ENCODE results near the gene FTSJ3. TPM values are rescaled to one million over a fixed set of nuclear protein-coding genes. Genes with fewer than 3 reads are reported as not detected.

The FTSJ3 gene
- total and polyA plus RNA-seq, 2 of the 13 experiments (the other 11 are each of a cell fraction or from before 2014, with no cell fraction given): 26.0 to 64.2 TPM

- intact Hi-C loops (cut with micrococcal nuclease; ENCODE audit: unreplicated experiment): loop anchor here (5.0 kb wide), 1 partner anchor 70 kb away; the partner anchor contains the start of genes CCDC47 and DDX42
- peak; percentile 77 for FAIRE-seq
- H4K20me1 ChIP-seq (ENCODE audit: insufficient read depth, low read length): peaks cover 10% of the 10 kb centered on the region; the same call in 1 of the 2 replicates
- H3K27me3 ChIP-seq (ENCODE audit: control insufficient read depth in 1 of 2, insufficient read depth in 2 of 2, low read length in 2 of 2): no peaks in the 10 kb centered on the region; a peak in 1 of 5 replicates
- H3K9me3 ChIP-seq (ENCODE audit: low read length): no peaks in the 10 kb centered on the region
- ChIA-PET POLR2A (interaction anchor here (0.6 to 2.6 kb wide), 14 partner anchors 9 to 292 kb away, joined by 3 to 28 read pairs (median 4); partner anchors contain the start of genes CCDC47, DCAF7, DDX42 and PSMC5), CTCF (ENCODE audit: low intra/inter-chr PET ratio, low total read pairs) (no interaction called here)
- peaks cover 44% of the 10 kb centered on the region for H3K4me1 ChIP-seq (ENCODE audit: insufficient read depth, low read length)
- H3K4me2 ChIP-seq (ENCODE audit: low read depth, low read length): peak within 1 kb of the TSS; percentile 92
- no TSS peak for BruUV-seq (replicated peaks)
- 2% methylated on average over 62 of the region's 92 CpGs for WGBS (ENCODE audit: low lambda C conversion rate)
- peaks cover 0 to 6% of the 10 kb centered on the region in 2 experiments; a peak in 2 of 5 replicates for H3K36me3 ChIP-seq (replicated peaks in 1 of 2; ENCODE audit: control insufficient read depth in 1 of 2, insufficient read depth in 2 of 2, low read length in 2 of 2)
- in situ Hi-C loops (cut with HindIII; ENCODE audit: extremely low pct_ligation_motif_present, low pct_unique_long_range_greater_than_20kb): loop anchor here (10.0 kb wide), 1 partner anchor 662 kb away; the partner anchor contains the start of genes CEP95 and DDX5
- H3K79me2 ChIP-seq (ENCODE audit: insufficient read depth, low read length): peaks cover 42% of the 10 kb centered on the region
- peak within 1 kb of the TSS; percentile 85 to 98 (median 97) for H3K4me3 ChIP-seq (replicated peaks in 1 of 3; ENCODE audit: insufficient read depth in 1 of 3, low read depth in 2 of 3, low read length in 3 of 3)
- peak within 1 kb of the TSS; percentile 24 for H2AFZ ChIP-seq (ENCODE audit: low read length)
- H3K9ac ChIP-seq (ENCODE audit: insufficient read depth, low read depth, low read length): peak within 1 kb of the TSS; percentile 93
- ATAC-seq: peak; percentile 80
- peak within 1 kb of the TSS; percentile 92 for H3K27ac ChIP-seq (ENCODE audit: extremely low read length, insufficient read depth, low read length)
- DNase-seq (ENCODE audit: low spot score): peak; percentile 99
- TF ChIP-seq NONO (IDR thresholded peaks at IDR 0.05): no peak
- peak; percentile 98 for TF ChIP-seq NONO (CRISPR knock-in tag; conservative IDR thresholded peaks at IDR 0.05)
- no peak for TF ChIP-seq TERF1 (CRISPR knock-in tag; IDR thresholded peaks at IDR 0.05)
- TF ChIP-seq IKZF1 (IDR thresholded peaks at IDR 0.05): no peak
- peak; percentile 93 for TF ChIP-seq ZNF205 (CRISPR knock-in tag; IDR thresholded peaks at IDR 0.05)
- TF ChIP-seq ZNF616 (CRISPR knock-in tag; IDR thresholded peaks at IDR 0.05; ENCODE audit: low read depth): peak; percentile 82; the same call in 1 of the 2 replicates
- TF ChIP-seq ZNF235 (CRISPR knock-in tag; IDR thresholded peaks at IDR 0.05; ENCODE audit: borderline replicate concordance): peak; percentile 59; the same call in 1 of the 2 replicates
- TF ChIP-seq ZNF652 (CRISPR knock-in tag; IDR thresholded peaks at IDR 0.05; ENCODE audit: borderline replicate concordance, low read depth): peak; percentile 9; the same call in 1 of the 2 replicates
- TF ChIP-seq HOXA5 (CRISPR knock-in tag; IDR thresholded peaks at IDR 0.05): peak; percentile 99
- TF ChIP-seq MED13 (CRISPR knock-in tag; IDR thresholded peaks at IDR 0.05): peak; percentile 92
- TF ChIP-seq GATAD2A (CRISPR knock-in tag; IDR thresholded peaks at IDR 0.05): peak; percentile 92
- TF ChIP-seq U2AF1 (optimal IDR thresholded peaks at IDR 0.05; ENCODE audit: low read depth, low read length): peak; percentile 99
- peak; percentile 74; the same call in 1 of the 2 replicates for TF ChIP-seq CCDC6 (CRISPR knock-in tag; IDR thresholded peaks at IDR 0.05)
- TF ChIP-seq MYPOP (CRISPR knock-in tag; IDR thresholded peaks at IDR 0.05): peak; percentile 81
- peak; percentile 91 for TF ChIP-seq ZNF772 (CRISPR knock-in tag; IDR thresholded peaks at IDR 0.05)
- TF ChIP-seq ASH2L (IDR thresholded peaks at IDR 0.05; ENCODE audit: insufficient read length, low read depth, low read length): peak; percentile 72
- TF ChIP-seq NCOA5 (CRISPR knock-in tag; IDR thresholded peaks at IDR 0.05): 0 out of 2 replicates have a peak, but pooled peaks have one; percentile 36
- peak; percentile 79 for TF ChIP-seq EED (CRISPR knock-in tag; IDR thresholded peaks at IDR 0.05)
- no peak for TF ChIP-seq HDAC6 (IDR thresholded peaks at IDR 0.05; ENCODE audit: low read depth, low read length)
- no peak for TF ChIP-seq SRSF9 (IDR thresholded peaks at IDR 0.05; ENCODE audit: borderline replicate concordance, insufficient read depth, low read depth, low read length, poor library complexity, severe bottlenecking)
- no peak for TF ChIP-seq ZFP36 (IDR thresholded peaks at IDR 0.05; ENCODE audit: borderline replicate concordance, low read depth, low read length, partially characterized antibody)
- peak; percentile 80 for TF ChIP-seq ATF3 (CRISPR knock-in tag; IDR thresholded peaks at IDR 0.05)
- peak; percentile 48; the same call in 1 of the 2 replicates for TF ChIP-seq NFKBIZ (CRISPR knock-in tag; IDR thresholded peaks at IDR 0.05)
Observed at GRCh38 chr17:63842540-63843386, 15.3 kb upstream of the FTSJ3 start, which contains the start of gene SMARCD2. Gene SMARCD2 (minus strand): TSS chr17:63842685. CDS start chr17:63842674, 11 bp downstream.

Data from HepG2 (cell line).